HEK293T (cell line): ENCODE results near the gene MAPT.

Source experiments
- ARNT ChIP-seq: fragments of 450-650 bp; IDR thresholded peaks from 2 replicates; pipeline ENCODE4 v1.6.1; 2017; ENCODE audit warnings: mild to moderate bottlenecking
- BHLHE40 ChIP-seq: fragments of 450-650 bp; IDR thresholded peaks from 2 replicates; pipeline ENCODE4 v1.6.1; 2016; ENCODE audit warnings: mild to moderate bottlenecking, moderate library complexity, borderline replicate concordance
- FOXM1 ChIP-seq: fragments of 450-650 bp; IDR thresholded peaks from 2 replicates; pipeline ENCODE4 v1.6.1; 2017; ENCODE audit warnings: mild to moderate bottlenecking, borderline replicate concordance
- PKNOX1 ChIP-seq: fragments of 450-650 bp; IDR thresholded peaks from 2 replicates; pipeline ENCODE4 v1.6.1; 2016
- SP1 ChIP-seq: fragments of 450-650 bp; IDR thresholded peaks from 2 replicates; pipeline ENCODE4 v1.6.1; 2017
- TARDBP ChIP-seq: fragments of 450-650 bp; IDR thresholded peaks from 2 replicates; pipeline ENCODE4 v1.6.1; 2016

- no peak for TF ChIP-seq TARDBP
- no peak for TF ChIP-seq BHLHE40
- no peak for TF ChIP-seq FOXM1
- no peak for TF ChIP-seq ARNT
- TF ChIP-seq SP1, result no peak
- no peak for TF ChIP-seq PKNOX1
Observed at GRCh38 chr17:45964634-45965033, 70.3 kb downstream of the MAPT start.
